WTC11 (cell line): ENCODE results near the gene POLG. TPM values are rescaled to one million over a fixed set of nuclear protein-coding genes. Genes with fewer than 3 reads are reported as not detected.

Source experiments
- ATAC-seq: fragments of 200-7000 bp; cut with Tn5 transposase; 2 replicates; pipeline ENCODE4 v1.10.0; 2021; ENCODE audit warnings: mild to moderate bottlenecking, moderate library complexity
- CTCF ChIA-PET: fragments of 300-600 bp; sonication (Branson Sonifier 250); formaldehyde crosslinking; loops from one replicate; lab custom pipeline; 2021; ENCODE audit warnings: antibody characterized with exemption; lab: Charles Lee
- POLR2A ChIA-PET: fragments of 350-600 bp; sonication (Branson Sonifier 250); formaldehyde crosslinking; loops from one replicate; lab custom pipeline; 2021; ENCODE audit warnings: antibody characterized with exemption; lab: Charles Lee
- DNase-seq: peaks from one replicate; pipeline ENCODE4 v3.0.0; 2021; ENCODE audit warnings: low spot score
- H3K27ac Mint-ChIP-seq: 2 replicates; pipeline ENCODE4 v1.8.0; 2021; ENCODE audit warnings: mixed read lengths
- H3K27me3 Mint-ChIP-seq: 2 replicates; pipeline ENCODE4 v1.8.0; 2021; ENCODE audit warnings: low read depth, mild to moderate bottlenecking, moderate library complexity, mixed read lengths
- H3K36me3 Mint-ChIP-seq: 2 replicates; pipeline ENCODE4 v1.8.0; 2021; ENCODE audit warnings: mixed read lengths
- H3K4me1 Mint-ChIP-seq: 2 replicates; pipeline ENCODE4 v1.8.0; 2022; ENCODE audit warnings: mixed read lengths
- H3K4me3 Mint-ChIP-seq: 2 replicates; pipeline ENCODE4 v1.8.0; 2021; ENCODE audit warnings: mild to moderate bottlenecking, moderate library complexity, mixed read lengths
- H3K9me3 Mint-ChIP-seq: 2 replicates; pipeline ENCODE4 v1.8.0; 2021; ENCODE audit warnings: mixed read lengths
- GRHL2 ChIP-seq: fragments of 250-450 bp; sonication (Bioruptor Pico); IDR thresholded peaks from 2 replicates; pipeline ENCODE4 v1.8.0; 2022; ENCODE audit warnings: mild to moderate bottlenecking, moderate library complexity; ENCODE audit not compliant: insufficient replicate concordance, severe bottlenecking
- HMGA2 ChIP-seq: fragments of 250-450 bp; sonication (Bioruptor Pico); IDR thresholded peaks from 2 replicates; pipeline ENCODE4 v1.4.0; 2021; ENCODE audit warnings: mild to moderate bottlenecking, moderate library complexity
- JAZF1 ChIP-seq: fragments of 250-450 bp; sonication (Bioruptor Pico); IDR thresholded peaks from 2 replicates; pipeline ENCODE4 v1.9.0; 2021; ENCODE audit warnings: moderate library complexity, mild to moderate bottlenecking, inconsistent platforms
- NFATC4 ChIP-seq: fragments of 250-450 bp; sonication (Bioruptor Pico); IDR thresholded peaks from 2 replicates; pipeline ENCODE4 v1.9.0; 2021; ENCODE audit warnings: mild to moderate bottlenecking
- ZNF121 ChIP-seq: sonication (generic); formaldehyde crosslinking; IDR thresholded peaks from 2 replicates; pipeline ENCODE4 v1.8.0; 2023; ENCODE audit warnings: missing genetic modification reagents
- ZNF423 ChIP-seq: fragments of 250-450 bp; sonication (Bioruptor Pico); IDR thresholded peaks from 2 replicates; pipeline ENCODE4 v2.1.2; 2022; ENCODE audit warnings: mild to moderate bottlenecking, moderate library complexity
- total RNA-seq: library from RNA; stranded (reverse); gene quantifications from 3 replicates; pipeline ENCODE4 v1.2.3, GENCODE V29; 2021
- TF ChIP-seq, protein P1 (sequence below): sonication (generic); formaldehyde crosslinking; IDR thresholded peaks from 2 replicates; pipeline ENCODE4 v1.8.1; 2023; ENCODE audit warnings: mild to moderate bottlenecking, missing genetic modification reagents, moderate library complexity
- TF ChIP-seq, protein P2 (sequence below): fragments of 200-600 bp; IDR thresholded peaks from 2 replicates; pipeline ENCODE4 v1.8.0; 2022; ENCODE audit warnings: antibody characterized with exemption
- TF ChIP-seq, protein P3 (sequence below): sonication (generic); formaldehyde crosslinking; IDR thresholded peaks from 2 replicates; pipeline ENCODE4 v1.8.1; 2022; ENCODE audit warnings: mild to moderate bottlenecking, moderate library complexity, missing genetic modification reagents
- TF ChIP-seq, protein P4 (sequence below): sonication (generic); formaldehyde crosslinking; IDR thresholded peaks from 2 replicates; pipeline ENCODE4 v1.8.1; 2023; ENCODE audit warnings: mild to moderate bottlenecking, missing genetic modification reagents
- TF ChIP-seq, protein P5 (sequence below): sonication (generic); formaldehyde crosslinking; IDR thresholded peaks from 2 replicates; pipeline ENCODE4 v1.8.1; 2023; ENCODE audit warnings: mild to moderate bottlenecking, missing genetic modification reagents, borderline replicate concordance

The POLG gene
- total RNA-seq, 1 experiment from 2014 or later, result 76.2 TPM

DNA sequence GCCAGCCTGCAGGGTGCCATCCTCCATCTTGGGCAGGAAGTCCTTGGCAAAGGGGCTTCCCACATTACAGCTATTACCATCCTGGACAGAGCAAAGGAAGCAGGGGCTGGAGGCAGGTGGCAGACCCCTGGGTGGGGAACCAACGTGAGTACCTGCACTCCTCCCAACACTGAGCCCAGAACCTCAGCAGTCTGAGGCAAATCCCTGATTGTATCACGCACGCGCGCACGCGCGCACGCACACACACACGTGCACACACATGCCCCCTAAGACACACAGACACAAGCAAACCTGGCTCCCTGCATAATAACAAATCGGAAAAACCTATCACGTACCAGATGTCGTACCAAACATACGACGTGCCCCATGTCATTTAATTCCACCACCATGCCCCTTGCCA, 11.8 kb downstream of the POLG start:
- TF ChIP-seq ZNF121 (CRISPR knock-in tag) (no peak), ZNF423 (CRISPR knock-in tag) (no peak), HMGA2 (CRISPR knock-in tag) (no peak)
- DNase-seq, result no peak
- POLR2A ChIA-PET, result no interaction called here
- H3K9me3 Mint-ChIP-seq, result no peaks in the 10 kb centered on the region
- no peak overlapping the region for H3K4me3 Mint-ChIP-seq
- no peak overlapping the region for H3K27ac Mint-ChIP-seq
- no peaks in the 10 kb centered on the region for H3K27me3 Mint-ChIP-seq
- H3K36me3 Mint-ChIP-seq, result peaks cover 77% of the 10 kb centered on the region
- no peak for ATAC-seq
- CTCF ChIA-PET, result no interaction called here
- no peaks in the 10 kb centered on the region for H3K4me1 Mint-ChIP-seq

DNA sequence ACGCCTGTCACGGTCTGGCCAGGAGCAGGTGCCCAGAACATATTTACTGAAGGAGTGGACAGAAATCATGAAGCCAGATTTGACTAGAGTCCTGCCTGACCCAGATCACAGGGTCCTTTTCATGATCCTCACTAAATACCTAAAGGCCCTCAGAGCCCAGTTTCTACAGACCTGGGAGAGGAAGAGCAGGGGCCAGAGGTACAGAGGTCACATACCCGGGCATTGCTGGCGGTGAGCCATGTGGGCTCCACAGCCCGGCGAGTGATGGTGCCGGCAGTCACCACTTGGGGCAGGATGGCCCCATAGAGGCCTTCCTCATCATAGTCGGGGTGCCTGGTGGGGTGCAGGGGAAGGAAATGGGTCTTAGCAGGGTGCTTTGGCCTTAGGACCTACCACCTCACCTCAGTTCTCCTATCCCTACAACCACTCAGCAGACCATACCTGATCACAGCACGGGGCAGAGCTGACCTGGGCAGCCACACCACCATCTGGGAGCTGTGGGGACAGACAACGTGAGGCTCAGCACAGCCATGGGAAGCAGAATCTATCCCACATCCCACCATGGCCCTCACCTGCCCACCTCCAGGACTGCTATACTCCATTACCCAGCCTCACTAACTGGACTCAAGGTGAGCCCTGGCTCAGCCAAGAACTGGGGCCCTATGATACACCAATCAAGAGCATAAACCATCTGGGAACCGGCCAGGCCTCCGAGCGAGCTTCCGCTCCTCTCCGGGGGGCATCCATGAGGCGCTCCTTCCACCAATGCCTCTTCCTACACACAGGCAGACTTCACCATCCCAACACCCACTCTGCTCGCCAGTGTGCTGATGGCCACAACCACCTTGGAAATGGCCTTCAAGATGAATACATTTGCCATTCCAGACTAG, 12.9 kb downstream of the POLG start:
- Mint-ChIP-seq H3K27me3 (no peaks in the 10 kb centered on the region), H3K4me3 (no peak overlapping the region), H3K36me3 (peaks cover 77% of the 10 kb centered on the region)
- peak; percentile 68 for ATAC-seq
- TF ChIP-seq, protein P1, sequence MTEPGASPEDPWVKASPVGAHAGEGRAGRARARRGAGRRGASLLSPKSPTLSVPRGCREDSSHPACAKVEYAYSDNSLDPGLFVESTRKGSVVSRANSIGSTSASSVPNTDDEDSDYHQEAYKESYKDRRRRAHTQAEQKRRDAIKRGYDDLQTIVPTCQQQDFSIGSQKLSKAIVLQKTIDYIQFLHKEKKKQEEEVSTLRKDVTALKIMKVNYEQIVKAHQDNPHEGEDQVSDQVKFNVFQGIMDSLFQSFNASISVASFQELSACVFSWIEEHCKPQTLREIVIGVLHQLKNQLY, result no peak
- TF ChIP-seq, protein P2, sequence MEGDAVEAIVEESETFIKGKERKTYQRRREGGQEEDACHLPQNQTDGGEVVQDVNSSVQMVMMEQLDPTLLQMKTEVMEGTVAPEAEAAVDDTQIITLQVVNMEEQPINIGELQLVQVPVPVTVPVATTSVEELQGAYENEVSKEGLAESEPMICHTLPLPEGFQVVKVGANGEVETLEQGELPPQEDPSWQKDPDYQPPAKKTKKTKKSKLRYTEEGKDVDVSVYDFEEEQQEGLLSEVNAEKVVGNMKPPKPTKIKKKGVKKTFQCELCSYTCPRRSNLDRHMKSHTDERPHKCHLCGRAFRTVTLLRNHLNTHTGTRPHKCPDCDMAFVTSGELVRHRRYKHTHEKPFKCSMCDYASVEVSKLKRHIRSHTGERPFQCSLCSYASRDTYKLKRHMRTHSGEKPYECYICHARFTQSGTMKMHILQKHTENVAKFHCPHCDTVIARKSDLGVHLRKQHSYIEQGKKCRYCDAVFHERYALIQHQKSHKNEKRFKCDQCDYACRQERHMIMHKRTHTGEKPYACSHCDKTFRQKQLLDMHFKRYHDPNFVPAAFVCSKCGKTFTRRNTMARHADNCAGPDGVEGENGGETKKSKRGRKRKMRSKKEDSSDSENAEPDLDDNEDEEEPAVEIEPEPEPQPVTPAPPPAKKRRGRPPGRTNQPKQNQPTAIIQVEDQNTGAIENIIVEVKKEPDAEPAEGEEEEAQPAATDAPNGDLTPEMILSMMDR, result no peak
- TF ChIP-seq, all 79 proteins: peak for 0
- no peak for DNase-seq
- CTCF ChIA-PET, result interaction anchor here (1.5 kb wide), 1 partner anchor 11 kb away, joined by 4 read pairs; no protein-coding TSS in a partner anchor
- no peaks in the 10 kb centered on the region for H3K4me1 Mint-ChIP-seq
- no peak overlapping the region for H3K27ac Mint-ChIP-seq
- H3K9me3 Mint-ChIP-seq, result no peaks in the 10 kb centered on the region
- POLR2A ChIA-PET, result interaction anchor here (0.5 kb wide), 1 partner anchor 9 kb away, joined by 3 read pairs; no protein-coding TSS in a partner anchor

DNA sequence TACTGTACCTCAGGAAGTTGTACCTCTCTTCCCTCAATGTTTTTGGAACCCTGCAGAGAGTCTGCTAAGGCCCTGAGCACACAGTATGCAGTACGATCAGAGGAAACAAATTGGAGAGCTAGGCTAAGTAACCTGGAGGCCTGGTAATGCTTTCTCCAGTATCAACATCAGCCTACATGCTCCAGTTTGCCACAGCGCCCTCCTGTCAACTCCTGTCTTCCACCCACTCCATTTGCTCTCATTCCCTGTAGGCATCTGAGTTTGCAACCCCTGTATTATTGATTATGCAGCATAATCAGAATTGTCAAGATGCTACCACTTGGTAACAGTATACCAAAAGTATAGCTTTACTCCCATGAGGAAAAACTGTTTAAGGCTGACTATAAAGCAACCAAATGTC, 14.4 kb downstream of the POLG start:
- no peak overlapping the region for H3K27ac Mint-ChIP-seq
- no peak for DNase-seq
- no peak for ATAC-seq
- CTCF ChIA-PET, result interaction anchor here (0.7 kb wide), 1 partner anchor 114 kb away, joined by 3 read pairs; no protein-coding TSS in a partner anchor
- TF ChIP-seq JAZF1 (no peak), NFATC4 (CRISPR knock-in tag) (no peak), GRHL2 (CRISPR knock-in tag) (no peak)
- TF ChIP-seq, protein P3, sequence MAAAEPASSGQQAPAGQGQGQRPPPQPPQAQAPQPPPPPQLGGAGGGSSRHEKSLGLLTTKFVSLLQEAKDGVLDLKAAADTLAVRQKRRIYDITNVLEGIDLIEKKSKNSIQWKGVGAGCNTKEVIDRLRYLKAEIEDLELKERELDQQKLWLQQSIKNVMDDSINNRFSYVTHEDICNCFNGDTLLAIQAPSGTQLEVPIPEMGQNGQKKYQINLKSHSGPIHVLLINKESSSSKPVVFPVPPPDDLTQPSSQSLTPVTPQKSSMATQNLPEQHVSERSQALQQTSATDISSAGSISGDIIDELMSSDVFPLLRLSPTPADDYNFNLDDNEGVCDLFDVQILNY (CRISPR knock-in tag), result no peak
- TF ChIP-seq, protein P4, sequence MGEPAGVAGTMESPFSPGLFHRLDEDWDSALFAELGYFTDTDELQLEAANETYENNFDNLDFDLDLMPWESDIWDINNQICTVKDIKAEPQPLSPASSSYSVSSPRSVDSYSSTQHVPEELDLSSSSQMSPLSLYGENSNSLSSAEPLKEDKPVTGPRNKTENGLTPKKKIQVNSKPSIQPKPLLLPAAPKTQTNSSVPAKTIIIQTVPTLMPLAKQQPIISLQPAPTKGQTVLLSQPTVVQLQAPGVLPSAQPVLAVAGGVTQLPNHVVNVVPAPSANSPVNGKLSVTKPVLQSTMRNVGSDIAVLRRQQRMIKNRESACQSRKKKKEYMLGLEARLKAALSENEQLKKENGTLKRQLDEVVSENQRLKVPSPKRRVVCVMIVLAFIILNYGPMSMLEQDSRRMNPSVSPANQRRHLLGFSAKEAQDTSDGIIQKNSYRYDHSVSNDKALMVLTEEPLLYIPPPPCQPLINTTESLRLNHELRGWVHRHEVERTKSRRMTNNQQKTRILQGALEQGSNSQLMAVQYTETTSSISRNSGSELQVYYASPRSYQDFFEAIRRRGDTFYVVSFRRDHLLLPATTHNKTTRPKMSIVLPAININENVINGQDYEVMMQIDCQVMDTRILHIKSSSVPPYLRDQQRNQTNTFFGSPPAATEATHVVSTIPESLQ (CRISPR knock-in tag), result no peak
- TF ChIP-seq, protein P5, sequence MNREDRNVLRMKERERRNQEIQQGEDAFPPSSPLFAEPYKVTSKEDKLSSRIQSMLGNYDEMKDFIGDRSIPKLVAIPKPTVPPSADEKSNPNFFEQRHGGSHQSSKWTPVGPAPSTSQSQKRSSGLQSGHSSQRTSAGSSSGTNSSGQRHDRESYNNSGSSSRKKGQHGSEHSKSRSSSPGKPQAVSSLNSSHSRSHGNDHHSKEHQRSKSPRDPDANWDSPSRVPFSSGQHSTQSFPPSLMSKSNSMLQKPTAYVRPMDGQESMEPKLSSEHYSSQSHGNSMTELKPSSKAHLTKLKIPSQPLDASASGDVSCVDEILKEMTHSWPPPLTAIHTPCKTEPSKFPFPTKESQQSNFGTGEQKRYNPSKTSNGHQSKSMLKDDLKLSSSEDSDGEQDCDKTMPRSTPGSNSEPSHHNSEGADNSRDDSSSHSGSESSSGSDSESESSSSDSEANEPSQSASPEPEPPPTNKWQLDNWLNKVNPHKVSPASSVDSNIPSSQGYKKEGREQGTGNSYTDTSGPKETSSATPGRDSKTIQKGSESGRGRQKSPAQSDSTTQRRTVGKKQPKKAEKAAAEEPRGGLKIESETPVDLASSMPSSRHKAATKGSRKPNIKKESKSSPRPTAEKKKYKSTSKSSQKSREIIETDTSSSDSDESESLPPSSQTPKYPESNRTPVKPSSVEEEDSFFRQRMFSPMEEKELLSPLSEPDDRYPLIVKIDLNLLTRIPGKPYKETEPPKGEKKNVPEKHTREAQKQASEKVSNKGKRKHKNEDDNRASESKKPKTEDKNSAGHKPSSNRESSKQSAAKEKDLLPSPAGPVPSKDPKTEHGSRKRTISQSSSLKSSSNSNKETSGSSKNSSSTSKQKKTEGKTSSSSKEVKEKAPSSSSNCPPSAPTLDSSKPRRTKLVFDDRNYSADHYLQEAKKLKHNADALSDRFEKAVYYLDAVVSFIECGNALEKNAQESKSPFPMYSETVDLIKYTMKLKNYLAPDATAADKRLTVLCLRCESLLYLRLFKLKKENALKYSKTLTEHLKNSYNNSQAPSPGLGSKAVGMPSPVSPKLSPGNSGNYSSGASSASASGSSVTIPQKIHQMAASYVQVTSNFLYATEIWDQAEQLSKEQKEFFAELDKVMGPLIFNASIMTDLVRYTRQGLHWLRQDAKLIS (CRISPR knock-in tag), result no peak
- TF ChIP-seq, all 79 proteins: peak for 0
- no peaks in the 10 kb centered on the region for H3K4me1 Mint-ChIP-seq
- POLR2A ChIA-PET, result no interaction called here
- no peaks in the 10 kb centered on the region for H3K27me3 Mint-ChIP-seq
- peaks cover 83% of the 10 kb centered on the region for H3K36me3 Mint-ChIP-seq
- no peak overlapping the region for H3K4me3 Mint-ChIP-seq
- no peaks in the 10 kb centered on the region for H3K9me3 Mint-ChIP-seq
